MV-4-11 (cell line): ENCODE measurements around the gene ADIPOR2.

Experiments
- DNase-seq: peaks from one replicate; lab custom pipeline; 2025; lab: John Stamatoyannopoulos, UW

ADIPOR2 gene, protein sequence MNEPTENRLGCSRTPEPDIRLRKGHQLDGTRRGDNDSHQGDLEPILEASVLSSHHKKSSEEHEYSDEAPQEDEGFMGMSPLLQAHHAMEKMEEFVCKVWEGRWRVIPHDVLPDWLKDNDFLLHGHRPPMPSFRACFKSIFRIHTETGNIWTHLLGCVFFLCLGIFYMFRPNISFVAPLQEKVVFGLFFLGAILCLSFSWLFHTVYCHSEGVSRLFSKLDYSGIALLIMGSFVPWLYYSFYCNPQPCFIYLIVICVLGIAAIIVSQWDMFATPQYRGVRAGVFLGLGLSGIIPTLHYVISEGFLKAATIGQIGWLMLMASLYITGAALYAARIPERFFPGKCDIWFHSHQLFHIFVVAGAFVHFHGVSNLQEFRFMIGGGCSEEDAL

DNA sequence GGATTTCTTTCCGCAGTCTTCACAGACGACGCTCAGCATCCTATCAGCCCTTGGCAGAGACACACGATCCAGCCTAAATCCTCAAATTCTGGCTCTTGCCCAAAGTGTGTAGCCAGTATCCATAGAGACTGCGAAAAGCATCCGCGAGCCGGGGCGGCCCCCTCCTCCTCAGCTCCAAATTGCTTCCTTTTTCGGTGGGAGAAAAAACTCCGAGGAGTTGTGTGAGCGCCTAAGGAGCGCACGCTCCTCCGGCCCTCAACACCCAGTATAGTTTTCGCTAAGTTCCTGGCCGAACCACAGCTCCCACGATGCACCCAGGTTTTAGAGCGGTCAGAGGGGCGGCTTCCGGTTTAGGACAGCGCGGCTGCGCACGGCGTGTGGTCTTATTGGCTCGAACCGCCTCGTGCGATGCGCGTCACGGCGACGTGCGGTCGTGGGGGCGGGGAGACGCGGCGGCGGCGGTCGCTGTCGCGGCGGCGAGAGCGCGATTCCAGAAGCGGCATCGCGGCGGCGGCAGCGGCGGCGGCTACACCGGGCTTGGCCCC, at the start of gene ADIPOR2:
TSS of gene ADIPOR2 (plus strand) at position 493 of the 545 bp plus-strand sequence. CDS start 63,274 bp downstream, outside the sequence.
- peak; percentile 98 for DNase-seq

- no peak for DNase-seq
Measured at GRCh38 chr12:1642513-1642912, 48.4 kb upstream of the ADIPOR2 start.

DNA sequence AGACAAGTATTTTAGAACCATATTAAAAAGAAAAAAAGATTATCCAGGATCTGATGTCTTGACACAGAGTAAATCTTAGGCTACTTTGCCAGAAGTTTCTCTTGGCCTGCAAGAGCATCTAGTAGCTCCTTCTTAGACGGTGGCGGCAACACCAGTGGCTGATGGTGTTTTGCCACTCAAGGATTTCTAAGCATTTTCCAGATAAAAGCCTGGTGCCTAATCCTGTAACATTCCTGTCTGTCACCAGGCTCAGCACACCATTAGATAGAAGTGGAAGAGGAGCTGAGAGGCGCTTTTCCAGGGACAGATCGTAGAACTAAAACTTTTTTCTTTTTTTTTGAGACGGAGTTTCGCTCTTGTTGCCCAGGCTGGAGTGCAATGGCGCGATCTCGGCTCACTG, 47.8 kb upstream of the ADIPOR2 start:
- no peak for DNase-seq

DNA sequence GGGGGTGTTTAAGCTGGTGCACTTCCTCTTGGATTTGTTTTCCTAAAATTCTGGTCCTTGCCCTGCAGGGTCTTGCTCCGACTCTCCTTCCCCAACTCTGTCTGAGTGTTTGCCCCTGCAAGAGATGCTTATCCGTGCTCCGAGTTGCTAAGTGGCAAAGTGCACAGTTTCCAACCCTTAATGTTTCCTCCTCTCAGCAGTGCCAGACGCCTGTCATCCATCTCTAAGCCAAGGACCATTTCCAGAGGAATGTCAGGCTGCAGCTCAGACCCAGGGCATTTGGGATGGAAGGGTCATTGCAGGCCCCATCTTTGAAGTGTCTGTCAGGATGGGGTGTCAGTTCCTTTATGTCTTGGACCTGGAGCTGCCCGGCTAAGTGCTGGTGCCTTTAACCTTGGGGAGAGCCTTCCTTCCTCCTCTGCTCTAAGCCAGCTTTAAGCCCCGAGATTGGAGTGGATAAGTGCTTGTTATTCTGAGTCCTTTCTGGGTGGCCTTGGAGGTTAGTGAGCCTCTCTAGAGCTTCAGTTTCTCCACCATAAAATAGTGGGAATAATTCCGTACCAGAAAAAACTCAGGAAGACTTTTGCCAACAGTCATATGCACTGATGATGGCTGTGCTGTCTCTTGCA, 46.9 kb upstream of the ADIPOR2 start:
- DNase-seq: no peak

DNA sequence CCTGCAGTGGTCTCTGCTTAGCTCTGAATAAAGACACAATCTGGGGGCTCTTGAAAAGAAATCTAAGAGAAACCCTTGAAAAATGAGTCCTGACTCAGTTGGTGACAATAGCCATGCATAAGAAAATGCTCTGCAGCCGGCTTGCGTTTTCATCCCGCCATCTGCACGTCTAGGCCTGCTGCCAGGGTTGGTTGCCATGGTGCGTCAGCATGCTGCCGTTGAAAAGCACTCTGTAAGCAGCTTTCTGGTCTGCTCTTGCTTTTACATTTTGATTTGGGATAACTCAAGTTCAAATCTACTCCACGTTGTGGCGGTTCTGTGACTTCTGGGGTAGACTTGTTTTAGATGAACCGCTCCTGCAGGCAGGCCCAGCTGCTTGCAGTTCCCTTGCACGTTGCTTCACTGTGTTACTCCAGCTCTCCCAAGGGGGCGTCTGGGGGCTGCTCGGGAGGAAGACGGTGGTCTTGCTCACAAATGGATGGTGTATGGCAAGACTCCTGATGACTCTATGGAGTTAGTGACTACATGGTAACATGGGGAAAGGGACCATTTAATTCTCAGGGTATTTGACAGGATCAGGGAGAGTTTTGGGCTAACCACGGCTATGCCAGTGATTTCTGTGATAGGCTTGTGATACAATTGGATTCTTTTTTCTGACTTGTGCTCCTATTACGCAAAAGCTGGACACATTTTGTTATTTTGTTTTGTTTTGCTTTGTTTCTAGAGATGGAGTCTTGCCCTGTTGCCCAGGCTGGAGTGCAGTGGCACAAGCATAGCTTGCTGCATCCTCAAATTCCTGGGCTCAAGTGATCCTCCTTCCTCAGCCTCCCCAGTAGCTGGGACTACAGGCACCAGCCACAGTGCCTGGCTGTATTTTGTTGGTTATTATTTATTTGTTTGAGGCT, 46.1 kb upstream of the ADIPOR2 start:
- DNase-seq: no peak

- no peak for DNase-seq
Measured at GRCh38 chr12:1645819-1646218, 45.1 kb upstream of the ADIPOR2 start.

- peak; percentile 28 for DNase-seq
Measured at GRCh38 chr12:1646569-1647284, 44.1 kb upstream of the ADIPOR2 start.

GRCh38 chr12:1647285-1647669, 43.6 kb upstream of the ADIPOR2 start:
- no peak for DNase-seq

- DNase-seq: no peak
Measured at GRCh38 chr12:1650260-1650977, 40.5 kb upstream of the ADIPOR2 start.

DNA sequence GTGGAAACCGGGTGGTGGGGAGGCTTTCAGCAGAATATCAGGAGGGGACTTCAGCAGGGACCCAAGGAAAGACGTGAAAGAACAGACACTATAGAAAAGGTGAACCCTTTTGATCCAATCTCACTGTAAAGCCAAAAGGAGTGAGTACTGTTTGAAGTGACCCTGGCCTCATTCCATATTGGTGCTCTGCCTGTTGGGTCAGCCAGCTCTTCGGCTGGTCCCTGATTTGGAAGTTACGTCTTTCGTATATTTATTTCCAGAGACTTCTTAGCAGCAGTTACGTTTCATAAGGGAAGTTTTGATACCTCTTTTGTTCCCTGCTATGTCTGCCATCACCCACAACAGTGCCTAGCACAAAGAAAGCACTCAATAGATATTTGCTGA, 39.9 kb upstream of the ADIPOR2 start:
- no peak for DNase-seq

- DNase-seq: no peak
Measured at GRCh38 chr12:1651946-1652345, 38.9 kb upstream of the ADIPOR2 start.

- DNase-seq: no peak
Measured at GRCh38 chr12:1655225-1655788, 35.6 kb upstream of the ADIPOR2 start.

DNA sequence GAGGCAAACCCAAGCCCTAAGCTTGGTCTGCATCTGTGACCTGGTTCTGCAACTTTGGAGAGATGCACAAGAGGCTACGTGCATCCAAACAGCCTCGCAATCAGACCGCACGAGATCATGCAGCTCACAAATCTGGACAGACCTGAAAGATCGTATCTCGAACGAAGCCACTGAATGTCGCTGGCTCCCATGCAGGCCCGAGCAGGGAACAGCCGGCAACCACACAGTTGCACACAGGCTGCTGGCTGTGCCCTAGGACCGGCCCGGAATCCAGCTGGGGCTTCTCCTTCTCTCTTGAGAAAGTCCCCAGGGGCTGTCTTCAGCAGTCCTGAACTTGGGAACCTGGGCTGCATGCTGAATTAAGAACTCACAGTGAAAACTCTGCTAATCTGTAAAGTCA, 34.0 kb upstream of the ADIPOR2 start:
- DNase-seq: no peak

DNA sequence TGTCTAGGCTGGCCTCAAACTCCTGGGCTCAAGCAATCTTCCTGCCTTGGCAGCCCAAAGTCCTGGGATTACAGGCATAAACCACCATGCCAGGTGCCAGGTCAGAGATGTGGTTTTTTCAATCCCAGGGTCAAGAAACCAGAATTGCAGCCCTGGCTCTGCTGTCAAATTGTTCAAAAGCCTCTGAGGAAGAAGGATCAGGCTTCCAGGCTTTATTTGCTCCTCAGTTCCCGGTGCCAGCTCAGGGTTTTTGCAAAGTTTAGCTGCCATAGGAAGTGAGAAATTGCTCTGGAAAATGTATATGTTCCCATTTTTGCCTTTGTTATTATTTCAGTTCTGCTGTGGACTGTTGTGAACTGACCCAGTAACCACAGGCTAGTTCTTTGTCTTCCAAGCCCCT, 33.2 kb upstream of the ADIPOR2 start:
- DNase-seq: peak; percentile 40

- peak; percentile 21 for DNase-seq
Measured at GRCh38 chr12:1660304-1661187, 30.3 kb upstream of the ADIPOR2 start.

DNA sequence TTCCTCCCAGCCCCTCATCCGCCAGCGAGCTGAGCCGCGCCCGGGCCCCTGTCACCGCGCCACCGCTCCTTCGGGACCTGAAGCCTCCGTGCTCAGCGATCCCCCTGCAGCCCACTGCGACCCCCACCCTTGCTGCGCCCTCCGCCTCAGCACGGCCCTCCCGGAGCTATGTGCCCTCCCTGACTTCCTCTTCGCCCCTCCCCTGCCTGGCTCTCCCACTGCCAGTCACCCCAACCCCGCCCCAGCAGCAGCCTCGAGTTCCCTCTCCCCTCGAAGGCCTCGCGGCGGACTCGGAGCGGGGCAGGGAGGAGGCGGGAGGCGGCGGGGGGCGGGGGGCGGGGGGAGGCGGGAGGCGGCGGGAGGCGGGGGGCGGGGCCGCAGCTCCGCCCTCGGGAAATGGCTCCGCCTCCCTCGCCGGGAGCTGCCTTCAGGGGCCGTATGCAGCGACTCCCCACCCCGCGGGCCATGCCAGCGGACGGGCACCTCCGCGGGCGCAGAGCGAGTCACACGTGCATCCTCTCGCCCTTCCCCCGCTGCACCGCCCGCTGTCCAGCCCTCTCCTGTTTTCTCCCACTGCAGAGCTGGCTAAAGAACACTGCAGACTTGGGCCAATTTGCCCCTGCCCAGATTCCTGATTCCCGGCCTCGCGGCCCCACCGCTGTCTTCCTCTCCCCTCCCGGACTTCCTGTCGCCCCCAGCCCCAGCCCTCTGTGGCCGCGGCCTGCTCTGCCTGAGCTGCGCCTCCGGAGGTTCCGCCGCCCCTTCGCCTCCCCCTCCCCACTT, 29.1 kb upstream of the ADIPOR2 start:
- DNase-seq: peak; percentile 91

GRCh38 chr12:1662761-1663439, 28.0 kb upstream of the ADIPOR2 start:
- no peak for DNase-seq

DNA sequence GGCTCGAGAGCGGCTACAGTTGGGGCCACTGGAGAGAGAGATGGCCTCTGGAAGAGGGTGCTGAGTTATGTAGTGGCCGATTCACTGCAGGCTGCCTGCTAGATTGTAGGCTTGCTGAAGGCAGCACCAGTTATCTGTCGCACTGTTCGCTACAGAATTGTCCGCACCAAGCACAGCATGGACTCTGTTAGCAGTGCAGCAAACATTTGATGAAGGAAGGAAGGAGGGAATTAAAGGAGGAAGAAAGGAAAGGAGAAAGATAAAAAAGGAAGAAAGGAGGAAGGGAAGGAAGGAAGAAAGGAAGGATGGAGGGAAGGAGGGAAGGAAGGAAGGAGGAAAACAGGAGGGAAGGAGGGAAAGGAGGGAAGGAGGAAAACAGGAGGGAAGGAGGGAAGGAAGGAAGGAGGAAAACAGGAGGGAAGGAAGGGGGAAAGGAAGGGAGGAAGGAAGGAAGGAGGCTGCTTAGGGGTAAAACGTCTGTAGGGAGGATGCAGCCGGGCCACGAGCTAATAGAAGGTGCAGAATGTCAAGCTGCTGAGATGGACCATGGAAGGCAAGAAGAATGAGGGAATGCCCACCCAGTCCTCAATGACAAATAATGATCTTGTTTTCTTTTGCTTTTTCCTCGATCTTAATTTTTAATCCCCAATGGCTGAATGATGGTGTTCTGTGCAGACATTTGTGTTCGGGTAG, 27.3 kb upstream of the ADIPOR2 start:
- no peak for DNase-seq
